ENCODE results near the gene GALR2. TPM values are rescaled to one million over a fixed set of nuclear protein-coding genes. Genes with fewer than 3 reads are reported as not detected.
"Not testable (repeated sequence)": the region's sequence is repeated elsewhere in the genome, so short reads cannot be mapped to it uniquely, and the experiment has no call there.

The GALR2 gene
- total RNA-seq, 4 donors from 2014 or later, result 0.18 TPM; not detected in 3

- Histone ChIP-seq H3K27me3 (no peaks in the 10 kb centered on the region), H3K9me3 (no peaks in the 10 kb centered on the region), H3K36me3 (peaks cover 4 to 40% of the 10 kb centered on the region in 2 donors), H3K4me1 (no peaks in the 10 kb centered on the region), H3K27ac (no peak overlapping the region), H3K4me3 (no peak overlapping the region)
- DNase-seq, result no peak
- intact Hi-C loops (cut with DNase I; ENCODE audit: low total_unique reads), result no loop called here
- in situ Hi-C loops (cut with MboI; ENCODE audit: low sequenced_read_pairs in 4 of 4), result no loop called here
- TF ChIP-seq CTCF (IDR thresholded peaks at IDR 0.05 in 4 of 5, conservative IDR thresholded peaks at IDR 0.05 in 1 of 5), result no peak
- TF ChIP-seq POLR2A (IDR thresholded peaks at IDR 0.05), result no peak
- ATAC-seq, result no peak
Observed at GRCh38 chr17:76036497-76037261, 37.9 kb upstream of the GALR2 start.

- Histone ChIP-seq H3K27ac (no peak overlapping the region), H3K36me3 (peaks cover 4 to 54% of the 10 kb centered on the region in 2 donors)
Observed at GRCh38 chr17:76038050-76038449, 36.5 kb upstream of the GALR2 start.

GRCh38 chr17:76039121-76039520, 35.5 kb upstream of the GALR2 start:
- intact Hi-C loops (cut with DNase I; ENCODE audit: low total_unique reads), result no loop called here
- DNase-seq, result no peak
- TF ChIP-seq CTCF (IDR thresholded peaks at IDR 0.05 in 4 of 5, conservative IDR thresholded peaks at IDR 0.05 in 1 of 5) (no peak), POLR2A (IDR thresholded peaks at IDR 0.05) (no peak)
- no peak for ATAC-seq
- Histone ChIP-seq H3K9me3 (no peaks in the 10 kb centered on the region), H3K27ac (no peak overlapping the region), H3K27me3 (no peaks in the 10 kb centered on the region), H3K4me1 (no peaks in the 10 kb centered on the region), H3K4me3 (no peak overlapping the region), H3K36me3 (peaks cover 4 to 65% of the 10 kb centered on the region in 2 donors)
- in situ Hi-C loops (cut with MboI; ENCODE audit: low sequenced_read_pairs in 4 of 4), result no loop called here

More at GRCh38 chr17:76038050-76038449, 36.5 kb upstream of the GALR2 start:
- H3K4me3 ChIP-seq, result no peak overlapping the region
- intact Hi-C loops (cut with DNase I; ENCODE audit: low total_unique reads), result no loop called here
- no peaks in the 10 kb centered on the region for H3K4me1 ChIP-seq
- in situ Hi-C loops (cut with MboI; ENCODE audit: low sequenced_read_pairs in 4 of 4), result no loop called here
- ATAC-seq (no peak), DNase-seq (no peak)
- no peaks in the 10 kb centered on the region for H3K9me3 ChIP-seq
- H3K27me3 ChIP-seq, result no peaks in the 10 kb centered on the region
- TF ChIP-seq CTCF (IDR thresholded peaks at IDR 0.05 in 4 of 5, conservative IDR thresholded peaks at IDR 0.05 in 1 of 5) (no peak), POLR2A (IDR thresholded peaks at IDR 0.05) (no peak)

- Histone ChIP-seq H3K9me3 (no peaks in the 10 kb centered on the region), H3K36me3 (peaks cover 6 to 77% of the 10 kb centered on the region in 2 donors), H3K4me3 (no peak overlapping the region), H3K4me1 (no peaks in the 10 kb centered on the region), H3K27me3 (no peaks in the 10 kb centered on the region), H3K27ac (no peak overlapping the region)
- in situ Hi-C loops (cut with MboI; ENCODE audit: low sequenced_read_pairs in 4 of 4) (no loop called here), intact Hi-C loops (cut with DNase I; ENCODE audit: low total_unique reads) (no loop called here)
- TF ChIP-seq POLR2A (IDR thresholded peaks at IDR 0.05), result no peak
- TF ChIP-seq CTCF (IDR thresholded peaks at IDR 0.05 in 4 of 5, conservative IDR thresholded peaks at IDR 0.05 in 1 of 5), result no peak
- ATAC-seq (no peak), DNase-seq (no peak)
Observed at GRCh38 chr17:76040376-76040775, 34.2 kb upstream of the GALR2 start.

GRCh38 chr17:76042868-76043267, 31.7 kb upstream of the GALR2 start:
- H3K4me3 ChIP-seq; ATAC-seq; H3K4me1 ChIP-seq; H3K27me3 ChIP-seq; DNase-seq; in situ Hi-C loops (cut with MboI; ENCODE audit: low sequenced_read_pairs in 4 of 4); H3K9me3 ChIP-seq; H3K27ac ChIP-seq; intact Hi-C loops (cut with DNase I; ENCODE audit: low total_unique reads): not testable (repeated sequence)
- peaks cover 6 to 100% of the 10 kb centered on the region in 2 donors for H3K36me3 ChIP-seq

- intact Hi-C loops (cut with DNase I; ENCODE audit: low total_unique reads); H3K27ac ChIP-seq; H3K4me3 ChIP-seq; in situ Hi-C loops (cut with MboI; ENCODE audit: low sequenced_read_pairs in 4 of 4); DNase-seq; H3K27me3 ChIP-seq; H3K9me3 ChIP-seq; H3K4me1 ChIP-seq; ATAC-seq: not testable (repeated sequence)
- H3K36me3 ChIP-seq, result peaks cover 6 to 100% of the 10 kb centered on the region in 2 donors
Observed at GRCh38 chr17:76044475-76045007, 30.0 kb upstream of the GALR2 start.
